ENCODE results near the gene SPDEF.

SPDEF gene

DNA sequence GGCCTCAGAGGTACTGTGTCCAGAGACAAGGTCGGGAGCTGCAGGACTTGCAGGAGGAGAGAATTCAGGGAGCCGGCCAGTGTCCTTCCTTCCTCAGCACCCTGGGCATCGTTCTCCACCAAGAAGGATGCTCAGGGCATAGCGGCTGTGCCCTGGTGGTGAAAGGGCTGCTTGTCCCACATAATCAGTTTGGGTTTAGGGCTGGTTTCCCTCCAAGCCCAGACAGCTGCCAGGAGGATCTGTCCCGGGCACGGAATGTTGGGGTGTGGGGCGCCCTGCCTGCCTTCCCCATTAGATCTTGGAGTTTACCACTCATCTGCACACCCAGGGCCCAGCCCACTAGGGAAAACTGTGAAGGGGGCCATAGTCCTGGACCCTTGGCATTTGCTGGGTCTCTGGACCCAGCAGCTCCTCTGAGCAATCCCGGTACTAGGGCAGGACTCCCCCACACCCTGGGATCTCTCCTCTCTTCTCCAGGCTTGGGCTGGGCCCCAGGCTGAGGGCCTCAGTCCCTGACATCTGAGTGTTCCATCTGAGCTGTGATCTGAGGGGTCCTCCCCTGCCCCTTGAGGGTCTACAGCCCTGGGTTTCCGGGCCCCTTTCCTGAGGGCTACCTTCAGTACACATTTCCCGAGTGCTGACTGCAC is 18.6 kb upstream of the SPDEF start:
- H3K27ac ChIP-seq, result no peak overlapping the region
- no peak overlapping the region for H3K9ac ChIP-seq

DNA sequence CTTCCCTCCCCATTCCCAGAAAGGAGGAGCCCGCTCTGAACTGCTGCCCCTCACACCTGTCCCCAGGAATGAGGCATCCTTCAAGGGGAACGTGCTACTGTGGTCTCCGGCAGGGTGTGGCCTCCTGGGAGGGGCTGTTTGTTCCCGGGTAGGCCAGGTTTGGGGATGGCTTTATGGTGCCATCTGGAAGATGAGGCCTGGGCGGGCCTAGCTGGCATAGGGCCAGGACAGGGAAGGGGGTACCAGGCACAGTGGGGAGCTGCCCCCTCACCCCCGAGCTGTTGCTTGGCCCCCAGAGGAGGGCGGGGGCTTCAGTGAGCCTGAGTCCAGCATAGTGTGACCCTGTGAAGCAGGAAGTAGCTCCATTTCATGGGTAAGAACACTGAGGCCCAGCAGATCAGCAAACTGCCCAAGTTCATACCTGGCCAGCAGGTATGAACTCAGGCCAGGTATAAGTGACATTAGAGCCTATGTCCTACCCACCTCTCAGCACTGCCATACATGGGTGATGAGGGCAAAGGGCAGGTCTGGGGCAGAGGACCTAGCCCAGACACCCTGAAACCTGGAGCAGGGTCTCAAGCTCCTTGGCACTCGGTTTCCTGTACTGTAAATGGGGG is 17.5 kb upstream of the SPDEF start:
- H3K36me3 ChIP-seq (ENCODE audit: insufficient read depth), result no peaks in the 10 kb centered on the region
- H3K4me1 ChIP-seq (ENCODE audit: low read depth, poor library complexity, severe bottlenecking), result no peaks in the 10 kb centered on the region
- H3K4me2 ChIP-seq, result no peak overlapping the region
- no peak overlapping the region for H3K27ac ChIP-seq
- no peak overlapping the region for H2AFZ ChIP-seq (ENCODE audit: low read depth)
- no peaks in the 10 kb centered on the region for H4K20me1 ChIP-seq (ENCODE audit: insufficient read depth)
- H3K27me3 ChIP-seq (ENCODE audit: insufficient read depth, low read depth), result no peaks in the 10 kb centered on the region
- no peaks in the 10 kb centered on the region for H3K79me2 ChIP-seq (ENCODE audit: insufficient read depth, low read depth)
- no peak overlapping the region for H3K9ac ChIP-seq
- TF ChIP-seq CTCF (conservative IDR thresholded peaks at IDR 0.05; ENCODE audit: low read depth, low read length), result no peak
- H3K4me3 ChIP-seq (IDR thresholded peaks at IDR 0.05; ENCODE audit: insufficient read depth, low read depth, low read length), result no peak overlapping the region

More for the DNA sequence above, 18.6 kb upstream of the SPDEF start:
- no peaks in the 10 kb centered on the region for H4K20me1 ChIP-seq (ENCODE audit: insufficient read depth)
- H3K36me3 ChIP-seq (ENCODE audit: insufficient read depth), result no peaks in the 10 kb centered on the region
- H3K4me1 ChIP-seq (ENCODE audit: low read depth, poor library complexity, severe bottlenecking), result no peaks in the 10 kb centered on the region
- no peak overlapping the region for H3K4me2 ChIP-seq
- H3K4me3 ChIP-seq (IDR thresholded peaks at IDR 0.05; ENCODE audit: insufficient read depth, low read depth, low read length), result no peak overlapping the region
- no peak for TF ChIP-seq CTCF (conservative IDR thresholded peaks at IDR 0.05; ENCODE audit: low read depth, low read length)
- H3K79me2 ChIP-seq (ENCODE audit: insufficient read depth, low read depth), result no peaks in the 10 kb centered on the region
- no peaks in the 10 kb centered on the region for H3K27me3 ChIP-seq (ENCODE audit: insufficient read depth, low read depth)
- H2AFZ ChIP-seq (ENCODE audit: low read depth), result no peak overlapping the region

- Histone ChIP-seq H3K4me1 (ENCODE audit: low read depth, poor library complexity, severe bottlenecking) (no peaks in the 10 kb centered on the region), H4K20me1 (ENCODE audit: insufficient read depth) (no peaks in the 10 kb centered on the region), H3K79me2 (ENCODE audit: insufficient read depth, low read depth) (no peaks in the 10 kb centered on the region), H3K4me3 (IDR thresholded peaks at IDR 0.05; ENCODE audit: insufficient read depth, low read depth, low read length) (no peak overlapping the region), H3K36me3 (ENCODE audit: insufficient read depth) (no peaks in the 10 kb centered on the region), H3K4me2 (no peak overlapping the region), H3K27me3 (ENCODE audit: insufficient read depth, low read depth) (no peaks in the 10 kb centered on the region), H2AFZ (ENCODE audit: low read depth) (no peak overlapping the region), H3K9ac (no peak overlapping the region), H3K27ac (no peak overlapping the region)
- no peak for TF ChIP-seq CTCF (conservative IDR thresholded peaks at IDR 0.05; ENCODE audit: low read depth, low read length)
Measured at GRCh38 chr6:34572585-34572984, 16.5 kb upstream of the SPDEF start.

DNA sequence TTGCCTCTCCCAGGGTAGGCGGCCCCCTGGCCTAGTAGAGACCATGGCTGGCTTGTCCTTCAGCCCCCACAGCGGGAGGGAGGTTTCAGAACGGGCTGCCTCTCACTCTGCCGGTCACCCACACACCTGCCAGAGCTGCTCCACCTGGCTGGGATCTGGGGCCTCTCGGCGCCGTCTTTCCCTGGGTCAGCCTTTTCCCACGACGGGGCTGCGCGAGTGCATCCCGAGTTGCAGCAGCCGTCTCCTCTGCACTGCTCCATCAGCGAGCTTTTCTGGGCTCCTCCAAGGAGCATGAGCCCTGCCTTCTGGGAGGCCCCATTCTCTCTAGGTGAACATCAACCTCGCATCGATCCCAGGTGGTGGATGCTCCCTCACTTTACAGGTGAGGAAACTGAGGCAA is 15.9 kb upstream of the SPDEF start:
- H3K4me2 ChIP-seq, result no peak overlapping the region
- no peak overlapping the region for H2AFZ ChIP-seq (ENCODE audit: low read depth)
- TF ChIP-seq CTCF (conservative IDR thresholded peaks at IDR 0.05; ENCODE audit: low read depth, low read length), result no peak
- no peaks in the 10 kb centered on the region for H3K4me1 ChIP-seq (ENCODE audit: low read depth, poor library complexity, severe bottlenecking)
- H3K27ac ChIP-seq, result no peak overlapping the region
- H3K36me3 ChIP-seq (ENCODE audit: insufficient read depth), result no peaks in the 10 kb centered on the region
- H4K20me1 ChIP-seq (ENCODE audit: insufficient read depth), result no peaks in the 10 kb centered on the region
- no peaks in the 10 kb centered on the region for H3K27me3 ChIP-seq (ENCODE audit: insufficient read depth, low read depth)
- H3K9ac ChIP-seq, result no peak overlapping the region
- H3K4me3 ChIP-seq (IDR thresholded peaks at IDR 0.05; ENCODE audit: insufficient read depth, low read depth, low read length), result no peak overlapping the region
- no peaks in the 10 kb centered on the region for H3K79me2 ChIP-seq (ENCODE audit: insufficient read depth, low read depth)

Data from KMS-11 (cell line).